ENCODE measurements around the gene PTPRA. TPM values are rescaled to one million over a fixed set of nuclear protein-coding genes. Genes with fewer than 3 reads are reported as not detected.
"Not testable (repeated sequence)": the region's sequence is repeated elsewhere in the genome, so short reads cannot be mapped to it uniquely, and the experiment has no call there.

The PTPRA gene
- total RNA-seq, 1 donor from 2014 or later: 88.7 TPM

- no peak for TF ChIP-seq CTCF (conservative IDR thresholded peaks at IDR 0.05)
Measured at GRCh38 chr20:3010985-3011723, 137.9 kb downstream of the PTPRA start.

GRCh38 chr20:3011752-3012151, 138.5 kb downstream of the PTPRA start:
- H3K27ac Mint-ChIP-seq (ENCODE audit: unreplicated experiment): no peak overlapping the region
- no peaks in the 10 kb centered on the region for H3K27me3 Mint-ChIP-seq (ENCODE audit: low read depth)
- no peaks in the 10 kb centered on the region for H3K9me3 Mint-ChIP-seq
- no peaks in the 10 kb centered on the region for H3K4me1 Mint-ChIP-seq
- no peak for DNase-seq (ENCODE audit: low read depth, low spot score)
- no peak overlapping the region for H3K4me3 Mint-ChIP-seq
- TF ChIP-seq CTCF (conservative IDR thresholded peaks at IDR 0.05): no peak
- H3K36me3 Mint-ChIP-seq (ENCODE audit: low read depth): peaks cover 18% of the 10 kb centered on the region

More at GRCh38 chr20:3010985-3011723, 137.9 kb downstream of the PTPRA start:
- Mint-ChIP-seq H3K4me1 (no peaks in the 10 kb centered on the region), H3K27ac (ENCODE audit: unreplicated experiment) (no peak overlapping the region), H3K36me3 (ENCODE audit: low read depth) (peaks cover 13% of the 10 kb centered on the region), H3K4me3 (no peak overlapping the region), H3K9me3 (no peaks in the 10 kb centered on the region), H3K27me3 (ENCODE audit: low read depth) (no peaks in the 10 kb centered on the region)
- no peak for DNase-seq (ENCODE audit: low read depth, low spot score)

- peaks cover 30% of the 10 kb centered on the region for H3K36me3 Mint-ChIP-seq (ENCODE audit: low read depth)
- peaks cover 4% of the 10 kb centered on the region for H3K9me3 Mint-ChIP-seq
- no peak for DNase-seq (ENCODE audit: low read depth, low spot score)
- no peak overlapping the region for H3K4me3 Mint-ChIP-seq
- TF ChIP-seq CTCF (conservative IDR thresholded peaks at IDR 0.05): no peak
- H3K27me3 Mint-ChIP-seq (ENCODE audit: low read depth): no peaks in the 10 kb centered on the region
- H3K27ac Mint-ChIP-seq (ENCODE audit: unreplicated experiment): no peak overlapping the region
- no peaks in the 10 kb centered on the region for H3K4me1 Mint-ChIP-seq
Measured at GRCh38 chr20:3013771-3014170, 140.5 kb downstream of the PTPRA start.

GRCh38 chr20:3014179-3014578, 140.9 kb downstream of the PTPRA start:
- DNase-seq (ENCODE audit: low read depth, low spot score): no peak
- TF ChIP-seq CTCF (conservative IDR thresholded peaks at IDR 0.05): no peak
- Mint-ChIP-seq H3K36me3 (ENCODE audit: low read depth) (peaks cover 27% of the 10 kb centered on the region), H3K4me3 (no peak overlapping the region), H3K27ac (ENCODE audit: unreplicated experiment) (no peak overlapping the region), H3K9me3 (peaks cover 4% of the 10 kb centered on the region), H3K27me3 (ENCODE audit: low read depth) (no peaks in the 10 kb centered on the region), H3K4me1 (no peaks in the 10 kb centered on the region)

GRCh38 chr20:3014662-3015061, 141.4 kb downstream of the PTPRA start:
- Mint-ChIP-seq H3K27ac (ENCODE audit: unreplicated experiment) (no peak overlapping the region), H3K9me3 (peaks cover 4% of the 10 kb centered on the region)
- DNase-seq (ENCODE audit: low read depth, low spot score): no peak

GRCh38 chr20:3015302-3015701, 142.0 kb downstream of the PTPRA start:
- H3K4me3 Mint-ChIP-seq; H3K4me1 Mint-ChIP-seq; H3K9me3 Mint-ChIP-seq; DNase-seq (ENCODE audit: low read depth, low spot score); H3K27ac Mint-ChIP-seq (ENCODE audit: unreplicated experiment); H3K27me3 Mint-ChIP-seq (ENCODE audit: low read depth): not testable (repeated sequence)
- peaks cover 22% of the 10 kb centered on the region for H3K36me3 Mint-ChIP-seq (ENCODE audit: low read depth)

More at GRCh38 chr20:3014662-3015061, 141.4 kb downstream of the PTPRA start:
- Mint-ChIP-seq H3K4me1 (no peaks in the 10 kb centered on the region), H3K4me3 (no peak overlapping the region), H3K27me3 (ENCODE audit: low read depth) (no peaks in the 10 kb centered on the region), H3K36me3 (ENCODE audit: low read depth) (peaks cover 22% of the 10 kb centered on the region)
- TF ChIP-seq CTCF (conservative IDR thresholded peaks at IDR 0.05): no peak
